Neural progenitor cell (in vitro differentiated cells): ENCODE results near the gene PLAGL1. TPM values are rescaled to one million over a fixed set of nuclear protein-coding genes. Genes with fewer than 3 reads are reported as not detected.

ENCODE experiments used
- DNase-seq: peaks from one replicate; pipeline ENCODE4 v3.0.0-alpha.2; 2016; ENCODE audit warnings: low spot score
- H2AFZ ChIP-seq: fragments of 200-600 bp; sonication (generic); replicated peaks from 2 replicates; pipeline ENCODE4 v1.6.1; 2016; ENCODE audit warnings: antibody characterized with exemption
- H3F3A ChIP-seq: fragments of 200-600 bp; sonication (generic); 2 replicates; pipeline ENCODE4 v1.6.1; 2016; ENCODE audit warnings: antibody characterized with exemption, low read depth
- H3K27ac ChIP-seq: fragments of 200-600 bp; sonication (generic); 2 replicates; pipeline ENCODE4 v1.5.1; 2016; ENCODE audit warnings: mild to moderate bottlenecking
- H3K27me3 ChIP-seq: fragments of 200-600 bp; sonication (generic); 2 replicates; pipeline ENCODE4 v1.6.1; 2016; ENCODE audit warnings: mild to moderate bottlenecking, moderate library complexity
- H3K36me3 ChIP-seq: fragments of 200-600 bp; sonication (generic); 2 replicates; pipeline ENCODE4 v1.5.1; 2016
- H3K4me1 ChIP-seq: fragments of 200-600 bp; sonication (generic); 2 replicates; pipeline ENCODE4 v1.6.1; 2016; ENCODE audit warnings: mixed run types
- H3K4me2 ChIP-seq: fragments of 200-600 bp; sonication (generic); 2 replicates; pipeline ENCODE4 v1.6.1; 2016
- H3K4me3 ChIP-seq: fragments of 200-600 bp; sonication (generic); 2 replicates; pipeline ENCODE4 v1.5.1; 2016
- H3K79me2 ChIP-seq: fragments of 200-600 bp; sonication (generic); 2 replicates; pipeline ENCODE4 v1.6.1; 2016; ENCODE audit warnings: low read depth
- H3K9ac ChIP-seq: fragments of 200-600 bp; sonication (generic); 2 replicates; pipeline ENCODE4 v1.6.1; 2016
- H3K9me3 ChIP-seq: fragments of 200-600 bp; sonication (generic); 2 replicates; pipeline ENCODE4 v1.5.1; 2016; ENCODE audit warnings: low read depth
- H4K20me1 ChIP-seq: fragments of 200-600 bp; sonication (generic); 2 replicates; pipeline ENCODE4 v1.6.1; 2016; ENCODE audit warnings: low read depth
- H3K27ac Mint-ChIP-seq: 3 replicates; pipeline ENCODE4 v1.8.0; 2021; ENCODE audit warnings: mixed read lengths
- H3K27me3 Mint-ChIP-seq: 2 replicates; pipeline ENCODE4 v1.8.0; 2022; ENCODE audit warnings: low read depth, mild to moderate bottlenecking, inconsistent platforms, moderate library complexity, mixed read lengths; ENCODE audit not compliant: insufficient read depth
- H3K36me3 Mint-ChIP-seq: 3 replicates; pipeline ENCODE4 v1.8.0; 2021; ENCODE audit warnings: mixed read lengths
- H3K4me1 Mint-ChIP-seq: 3 replicates; pipeline ENCODE4 v1.8.0; 2021; ENCODE audit warnings: mixed read lengths
- H3K4me3 Mint-ChIP-seq: 3 replicates; pipeline ENCODE4 v1.8.0; 2021; ENCODE audit warnings: mild to moderate bottlenecking, moderate library complexity, mixed read lengths
- H3K9me3 Mint-ChIP-seq: 3 replicates; pipeline ENCODE4 v1.8.0; 2020; ENCODE audit warnings: mixed read lengths
- EZH2 ChIP-seq: fragments of 200-600 bp; sonication (generic); IDR thresholded peaks from 2 replicates; pipeline ENCODE4 v1.6.1; 2017; ENCODE audit warnings: antibody characterized with exemption, mild to moderate bottlenecking, moderate library complexity
- EZH2phosphoT487 ChIP-seq: fragments of 200-600 bp; sonication (generic); IDR thresholded peaks from 2 replicates; pipeline ENCODE4 v1.6.1; 2017; ENCODE audit warnings: antibody characterized with exemption
- total RNA-seq: library from RNA; depleted of rRNA; stranded (reverse); fragments of >200 nt; gene quantifications from 2 replicates; pipeline ENCODE4 v1.2.3, GENCODE V29; 2015; ENCODE audit warnings: low replicate concordance
- TF ChIP-seq, protein P1 (sequence below): fragments of 200-600 bp; sonication (generic); IDR thresholded peaks from 2 replicates; pipeline ENCODE4 v1.5.1; 2017; ENCODE audit warnings: antibody characterized with exemption, mild to moderate bottlenecking

The PLAGL1 gene
- total RNA-seq, 1 donor from 2014 or later = 5.6 TPM

DNA sequence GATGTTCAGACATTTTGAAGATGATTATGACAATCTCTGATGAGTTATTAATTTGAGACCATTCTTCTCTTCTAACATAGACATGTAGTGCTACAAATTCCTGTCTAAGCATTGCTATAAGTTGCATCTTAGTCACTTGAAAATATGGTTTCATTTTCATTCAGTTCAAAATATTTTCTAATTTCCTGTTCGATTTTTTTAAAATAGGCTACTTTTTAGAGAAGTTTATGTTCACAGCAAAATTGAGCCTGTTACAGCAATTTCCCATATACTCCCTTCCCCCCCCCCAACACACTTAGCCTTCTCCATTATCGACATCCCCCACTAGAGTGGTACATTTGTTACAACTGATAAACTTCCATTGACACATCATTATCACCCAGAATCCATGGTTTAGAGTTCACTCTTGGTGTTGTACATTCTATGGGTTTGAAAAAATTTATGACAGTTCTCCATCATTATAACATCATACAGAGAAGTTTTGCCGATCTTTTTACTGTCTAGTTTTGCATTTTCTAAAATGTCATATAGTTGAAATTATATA is 31.2 kb downstream of the PLAGL1 start:
- Histone ChIP-seq H3K27me3 (peaks cover 71% of the 10 kb centered on the region), H3K4me1 (peaks cover 34% of the 10 kb centered on the region), H3K27ac (no peak overlapping the region), H3K79me2 (no peaks in the 10 kb centered on the region), H3K4me3 (no peak overlapping the region), H3F3A (peaks cover 24% of the 10 kb centered on the region), H2AFZ (no peak overlapping the region), H3K4me2 (no peak overlapping the region), H3K9ac (no peak overlapping the region), H3K9me3 (peaks cover 6% of the 10 kb centered on the region), H3K36me3 (no peaks in the 10 kb centered on the region), H4K20me1 (peaks cover 6% of the 10 kb centered on the region)
- H3K27me3 Mint-ChIP-seq = no peaks in the 10 kb centered on the region
- peak overlapping the region; percentile 70 for H3K27ac Mint-ChIP-seq
- no peak overlapping the region for H3K4me3 Mint-ChIP-seq
- peaks cover 16% of the 10 kb centered on the region for H3K9me3 Mint-ChIP-seq
- TF ChIP-seq, protein P1, sequence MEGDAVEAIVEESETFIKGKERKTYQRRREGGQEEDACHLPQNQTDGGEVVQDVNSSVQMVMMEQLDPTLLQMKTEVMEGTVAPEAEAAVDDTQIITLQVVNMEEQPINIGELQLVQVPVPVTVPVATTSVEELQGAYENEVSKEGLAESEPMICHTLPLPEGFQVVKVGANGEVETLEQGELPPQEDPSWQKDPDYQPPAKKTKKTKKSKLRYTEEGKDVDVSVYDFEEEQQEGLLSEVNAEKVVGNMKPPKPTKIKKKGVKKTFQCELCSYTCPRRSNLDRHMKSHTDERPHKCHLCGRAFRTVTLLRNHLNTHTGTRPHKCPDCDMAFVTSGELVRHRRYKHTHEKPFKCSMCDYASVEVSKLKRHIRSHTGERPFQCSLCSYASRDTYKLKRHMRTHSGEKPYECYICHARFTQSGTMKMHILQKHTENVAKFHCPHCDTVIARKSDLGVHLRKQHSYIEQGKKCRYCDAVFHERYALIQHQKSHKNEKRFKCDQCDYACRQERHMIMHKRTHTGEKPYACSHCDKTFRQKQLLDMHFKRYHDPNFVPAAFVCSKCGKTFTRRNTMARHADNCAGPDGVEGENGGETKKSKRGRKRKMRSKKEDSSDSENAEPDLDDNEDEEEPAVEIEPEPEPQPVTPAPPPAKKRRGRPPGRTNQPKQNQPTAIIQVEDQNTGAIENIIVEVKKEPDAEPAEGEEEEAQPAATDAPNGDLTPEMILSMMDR = no peak
- no peak for TF ChIP-seq EZH2phosphoT487
- TF ChIP-seq EZH2 = no peak
- DNase-seq = no peak
- peaks cover 23% of the 10 kb centered on the region for H3K36me3 Mint-ChIP-seq
- H3K4me1 Mint-ChIP-seq = peaks cover 44% of the 10 kb centered on the region

DNA sequence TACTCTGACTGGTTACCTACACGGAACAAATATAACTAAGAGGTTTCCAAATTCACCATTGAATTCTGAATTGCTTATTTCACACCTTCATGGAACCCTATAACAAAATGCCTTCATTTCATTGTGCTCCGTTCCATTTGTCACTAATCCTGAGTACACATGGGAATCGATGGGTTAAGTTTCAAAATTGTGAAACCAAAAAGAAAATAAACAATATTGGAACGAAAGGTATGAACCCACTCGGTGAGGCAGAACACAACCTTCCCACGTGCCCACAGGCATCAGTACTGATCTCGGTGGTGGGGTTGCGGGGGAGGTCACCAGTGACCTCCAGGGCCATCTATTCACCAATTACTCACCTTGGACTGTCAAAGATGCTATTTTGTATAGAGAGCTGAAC is 34.0 kb downstream of the PLAGL1 start:
- Histone ChIP-seq H3K79me2 (no peaks in the 10 kb centered on the region), H3F3A (peaks cover 31% of the 10 kb centered on the region), H3K9ac (no peak overlapping the region), H3K27me3 (peaks cover 87% of the 10 kb centered on the region), H3K27ac (no peak overlapping the region), H3K36me3 (no peaks in the 10 kb centered on the region), H2AFZ (no peak overlapping the region), H3K9me3 (no peaks in the 10 kb centered on the region), H3K4me1 (peaks cover 62% of the 10 kb centered on the region), H3K4me2 (peak overlapping the region; percentile 78), H3K4me3 (no peak overlapping the region), H4K20me1 (peaks cover 6% of the 10 kb centered on the region)
- Mint-ChIP-seq H3K27me3 (no peaks in the 10 kb centered on the region), H3K27ac (peak overlapping the region; percentile 97), H3K4me3 (peak overlapping the region; percentile 8), H3K36me3 (peaks cover 14% of the 10 kb centered on the region), H3K4me1 (peaks cover 71% of the 10 kb centered on the region), H3K9me3 (peaks cover 9% of the 10 kb centered on the region)
- TF ChIP-seq EZH2 (no peak), EZH2phosphoT487 (no peak)
- TF ChIP-seq, protein P1 = no peak
- DNase-seq = no peak

DNA sequence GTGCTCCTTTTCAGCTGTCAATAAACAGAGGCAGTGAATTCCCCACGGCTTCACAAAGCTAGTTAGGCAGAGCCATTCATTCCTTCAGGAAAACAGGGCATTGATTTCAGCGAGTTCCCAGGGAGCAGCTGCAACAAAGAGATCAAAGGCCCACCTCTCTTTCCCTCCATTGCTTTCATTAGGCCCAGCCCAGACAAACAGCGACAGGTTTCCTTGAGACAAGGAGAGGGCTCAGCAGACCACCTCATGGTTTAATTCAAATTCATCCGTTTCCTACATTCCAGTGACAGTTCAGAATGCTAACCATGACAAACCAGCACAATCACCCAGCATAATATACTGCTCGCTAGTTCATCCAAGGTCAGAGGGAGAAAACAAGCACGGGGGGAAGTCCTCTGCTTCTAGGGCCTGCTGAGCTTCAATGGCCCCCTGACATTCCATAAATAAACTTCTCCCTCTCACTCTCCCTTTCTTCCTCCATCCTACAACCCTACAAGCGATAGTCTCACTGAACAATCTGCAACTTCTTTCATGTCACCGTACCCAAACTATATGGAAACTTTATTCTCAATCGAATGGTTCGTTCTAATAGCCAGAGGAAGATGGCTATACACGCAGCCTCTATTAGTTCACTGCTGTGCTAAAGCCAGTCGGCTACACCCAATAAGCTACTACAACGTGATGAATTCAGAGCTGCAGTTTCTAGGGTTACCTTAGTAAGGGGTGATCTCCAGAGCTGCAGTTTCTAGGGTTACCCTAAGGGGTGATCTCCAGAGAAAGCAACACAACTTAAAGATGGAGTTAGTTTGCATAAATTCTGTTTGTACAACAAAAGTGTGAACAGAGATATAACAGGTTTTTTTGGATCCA is 34.7 kb downstream of the PLAGL1 start:
- DNase-seq = peak; percentile 92
- H3K36me3 ChIP-seq = no peaks in the 10 kb centered on the region
- peaks cover 8% of the 10 kb centered on the region for H3K36me3 Mint-ChIP-seq
- no peaks in the 10 kb centered on the region for H3K9me3 ChIP-seq
- peak overlapping the region; percentile 56 for H3K4me3 Mint-ChIP-seq
- TF ChIP-seq, protein P1 = no peak
- TF ChIP-seq EZH2 (peak; percentile 34), EZH2phosphoT487 (peak; percentile 89)
- peaks cover 5% of the 10 kb centered on the region for H3K9me3 Mint-ChIP-seq
- peak overlapping the region; percentile 38 for H3K4me3 ChIP-seq
- peaks cover 6% of the 10 kb centered on the region for H4K20me1 ChIP-seq
- peaks cover 70% of the 10 kb centered on the region for H3K4me1 ChIP-seq
- H3F3A ChIP-seq = peaks cover 38% of the 10 kb centered on the region
- H3K27ac ChIP-seq = no peak overlapping the region
- H3K4me2 ChIP-seq = peak overlapping the region; percentile 78
- no peaks in the 10 kb centered on the region for H3K79me2 ChIP-seq
- peak overlapping the region; percentile 97 for H3K27ac Mint-ChIP-seq
- no peak overlapping the region for H3K9ac ChIP-seq
- H3K27me3 Mint-ChIP-seq = no peaks in the 10 kb centered on the region
- peaks cover 78% of the 10 kb centered on the region for H3K4me1 Mint-ChIP-seq
- no peak overlapping the region for H2AFZ ChIP-seq
- H3K27me3 ChIP-seq = peaks cover 88% of the 10 kb centered on the region
